Activated CD4-positive, CD25-positive, alpha-beta regulatory T cell treated with anti-CD3 and anti-CD28 coated beads, Interleukin-2, amount 50 U/mL, for 72 hours (primary cell): ENCODE results near the gene FBXL15.
A peak's percentile ranks its signal among the peaks of the same experiment; 100 is the strongest.
"Not testable (repeated sequence)": the region's sequence is repeated elsewhere in the genome, so short reads cannot be mapped to it uniquely, and the experiment has no call there.

ENCODE experiments used
- DNase-seq: peaks from one replicate; pipeline ENCODE4 v3.0.0; 2021

Gene FBXL15

DNA sequence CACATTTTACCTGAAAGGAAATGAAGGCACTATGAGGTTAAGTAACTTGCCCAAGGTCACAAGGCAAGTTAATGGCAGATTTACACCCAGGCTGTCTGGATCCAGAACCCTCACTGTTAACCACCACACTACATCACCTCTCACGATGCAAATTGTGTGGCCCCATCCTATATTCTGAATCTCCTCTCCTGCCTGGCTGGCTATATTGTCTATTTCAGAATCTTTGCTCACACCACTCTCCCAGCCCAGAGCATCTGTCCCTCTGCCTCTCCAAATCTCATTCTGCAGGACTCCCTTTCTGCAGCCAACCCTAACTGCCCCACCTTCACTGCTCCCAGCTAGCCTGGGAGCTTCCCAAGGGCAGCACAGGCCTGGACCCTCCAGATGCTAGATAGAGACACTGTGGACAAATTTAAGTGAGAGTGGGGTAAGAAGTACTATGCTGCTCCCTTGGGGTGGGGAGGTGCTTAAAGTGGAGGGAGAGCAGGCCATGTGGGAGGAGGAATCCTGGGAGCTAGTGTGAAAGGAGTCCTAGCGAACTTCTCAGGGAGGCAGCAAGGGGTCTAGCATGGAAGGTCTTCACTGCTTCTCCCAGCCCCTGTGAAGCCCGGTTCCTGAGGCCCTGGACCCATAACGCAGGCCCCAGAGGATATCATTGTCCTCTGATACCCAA lies 11.0 kb downstream of the FBXL15 start:
- DNase-seq = no peak

DNA sequence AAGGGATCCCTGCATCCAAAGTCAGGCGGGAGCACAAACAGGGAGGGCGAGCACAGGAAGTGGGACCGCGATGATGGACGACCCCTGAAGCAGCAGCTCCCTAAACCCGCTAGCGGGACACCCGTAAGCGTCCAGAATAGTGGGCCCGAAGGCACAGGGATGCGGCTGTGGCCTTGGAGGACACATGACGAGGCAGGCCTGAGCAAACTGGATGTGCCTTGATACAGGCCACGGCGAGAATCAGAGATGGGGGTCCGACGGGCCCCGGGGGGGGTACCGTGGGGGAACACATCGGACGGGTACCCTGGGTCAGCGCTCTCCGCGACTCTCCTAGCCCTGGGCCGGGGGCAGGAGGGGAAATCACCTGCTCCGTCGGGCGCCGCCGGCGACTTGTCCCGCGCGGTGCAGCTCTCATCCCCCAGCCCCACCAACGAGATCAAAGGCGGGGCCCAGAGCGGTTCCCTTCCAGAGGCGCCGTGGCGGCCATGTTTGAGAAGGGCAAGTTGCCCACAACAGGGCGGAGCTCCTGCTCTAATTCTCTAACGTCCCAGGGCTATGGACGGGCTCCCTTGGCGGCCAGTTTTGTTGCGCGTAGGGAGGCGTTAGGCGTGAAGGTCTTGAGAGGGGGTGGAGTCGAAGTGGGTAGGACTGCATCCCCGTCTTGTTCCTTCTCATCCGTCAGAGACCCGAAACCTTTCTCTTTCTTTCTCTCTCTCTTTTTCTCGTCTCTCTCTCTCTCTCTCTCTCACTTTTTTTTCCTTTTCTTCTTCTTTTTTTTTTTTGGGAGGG lies 11.7 kb downstream of the FBXL15 start, which contains the start of gene CUEDC2:
Gene CUEDC2, minus strand, starts transcription at position 413 of the 789 bp plus-strand sequence. CDS start 7,386 bp downstream, outside the sequence.
- DNase-seq = peak; percentile 99

DNA sequence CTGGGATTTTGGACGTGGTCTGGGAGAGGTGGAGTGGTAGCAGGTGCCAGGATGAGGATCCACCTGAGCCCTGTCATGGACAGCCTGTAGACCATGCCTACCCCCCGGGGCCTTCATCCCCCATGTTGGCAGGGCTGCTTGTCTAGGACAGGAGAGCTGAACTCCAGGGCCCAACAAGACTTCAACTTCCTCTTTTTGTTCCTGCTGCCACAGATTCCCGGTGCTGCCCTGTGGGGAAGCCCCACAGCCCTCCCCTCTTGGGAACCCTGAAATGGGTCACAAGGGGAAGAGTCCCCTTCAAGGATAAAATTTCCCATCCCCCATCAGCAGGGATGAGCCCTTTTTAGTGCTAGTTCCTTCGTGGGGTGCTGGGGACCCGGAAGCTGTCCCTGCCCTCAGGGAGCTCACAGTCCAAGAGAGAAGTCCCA lies 13.0 kb downstream of the FBXL15 start:
- DNase-seq = no peak

DNA sequence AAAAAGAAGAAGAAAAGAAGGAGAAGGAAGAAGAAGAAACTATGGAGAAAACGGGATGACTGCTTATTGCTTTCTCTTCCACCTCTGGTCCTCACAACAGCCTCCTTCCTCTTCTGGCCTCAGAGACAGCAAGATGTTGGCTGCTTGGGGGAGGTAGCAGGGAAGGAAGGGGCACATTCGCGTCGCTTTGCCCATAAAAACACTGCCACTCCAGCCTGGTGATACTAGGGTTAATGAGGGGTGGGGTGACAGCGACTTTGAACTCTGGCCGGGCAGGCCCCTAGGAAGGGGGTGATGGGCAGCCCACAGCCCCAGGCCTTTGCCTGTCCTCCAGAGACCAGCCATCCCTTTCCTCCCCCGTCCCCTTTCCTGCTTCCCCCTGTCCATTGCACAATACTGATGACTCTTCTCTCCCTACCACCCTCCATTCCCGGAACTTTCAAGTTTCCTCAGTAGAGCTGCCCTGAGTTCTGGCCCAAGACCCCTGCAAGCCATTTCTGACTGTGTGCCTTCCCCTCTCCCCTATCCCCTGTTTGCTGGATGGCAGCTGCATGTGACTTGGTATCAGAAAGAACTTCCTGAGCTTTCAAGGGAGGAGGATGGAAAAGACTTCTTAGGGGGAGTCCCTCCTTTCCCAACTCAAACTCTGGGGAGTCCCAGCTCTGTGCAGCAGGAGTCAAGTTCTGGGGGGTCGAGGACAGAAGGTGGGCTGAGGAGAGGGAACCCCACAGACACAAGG lies 13.9 kb downstream of the FBXL15 start:
- DNase-seq = no peak

DNA sequence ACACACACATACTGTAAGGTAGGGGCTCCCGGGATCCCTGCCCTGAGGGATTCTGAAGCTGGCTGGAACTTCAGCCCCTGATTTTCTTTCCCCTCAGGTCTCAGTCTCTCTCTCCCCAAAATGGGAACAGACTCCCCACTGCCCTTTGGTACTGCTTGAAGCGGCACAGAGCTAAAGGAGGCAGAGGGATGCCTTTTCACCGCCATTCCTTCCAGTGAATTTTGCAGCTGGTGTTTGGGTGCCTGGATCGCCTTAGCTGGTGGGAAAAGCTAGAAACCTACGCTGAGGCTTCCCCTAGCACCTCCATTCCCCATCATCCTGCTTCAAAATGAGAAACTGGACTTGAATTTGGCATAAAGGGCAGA lies 14.5 kb downstream of the FBXL15 start:
- no peak for DNase-seq

DNA sequence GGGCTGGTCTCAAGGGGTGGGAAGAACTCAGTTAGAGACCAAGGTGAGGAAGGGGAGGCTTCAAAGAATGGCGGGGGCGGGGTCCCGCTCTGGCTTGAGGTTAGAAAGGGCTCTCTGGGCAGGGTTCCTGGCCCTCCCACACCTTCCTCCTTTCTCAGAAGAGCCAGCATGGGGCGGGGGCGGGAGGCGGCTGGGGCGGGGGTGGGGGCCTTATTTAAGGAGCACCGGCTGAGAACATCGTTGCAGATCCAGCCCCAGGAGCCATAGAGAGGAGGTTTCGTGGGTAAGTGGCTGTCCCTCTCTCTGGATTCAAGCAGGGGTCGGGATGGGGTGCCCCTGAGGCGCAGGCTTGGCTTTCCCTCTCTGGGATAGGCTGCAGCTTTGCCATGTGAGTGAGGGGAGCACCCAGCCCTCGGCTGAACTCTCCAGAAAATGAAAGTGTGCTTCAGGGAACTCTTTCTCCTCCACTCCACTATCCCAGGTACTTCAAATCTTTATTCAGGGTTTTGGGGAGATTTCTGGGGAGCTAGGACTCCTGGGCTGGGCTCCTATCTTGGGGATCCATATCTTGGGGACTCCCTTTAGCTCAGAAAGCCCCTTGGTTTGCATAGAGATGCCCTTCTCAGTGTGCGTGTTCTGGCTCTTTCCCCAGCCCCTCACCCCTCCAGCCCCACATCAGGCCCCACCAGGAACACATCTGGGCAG lies 15.0 kb downstream of the FBXL15 start:
- DNase-seq = no peak

DNA sequence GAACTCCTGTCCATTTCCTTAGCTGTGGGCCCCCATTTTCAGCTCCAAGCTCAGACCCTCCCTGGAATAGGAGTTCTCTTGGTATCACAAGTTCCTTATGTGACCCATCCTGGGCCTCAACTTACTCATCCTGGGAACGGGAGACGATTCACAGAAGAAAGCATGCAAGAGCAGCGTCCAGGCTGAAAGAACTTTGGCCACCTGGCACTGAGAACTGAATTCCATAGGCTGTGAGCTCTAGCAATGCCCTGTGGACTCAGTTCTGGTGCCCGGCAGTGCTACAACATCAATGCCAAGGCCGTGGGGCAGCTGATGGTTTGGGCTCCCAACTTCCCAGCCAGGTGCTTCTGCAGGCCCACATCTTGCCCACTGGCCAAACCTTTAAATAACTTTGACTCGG lies 15.7 kb downstream of the FBXL15 start:
- no peak for DNase-seq

DNA sequence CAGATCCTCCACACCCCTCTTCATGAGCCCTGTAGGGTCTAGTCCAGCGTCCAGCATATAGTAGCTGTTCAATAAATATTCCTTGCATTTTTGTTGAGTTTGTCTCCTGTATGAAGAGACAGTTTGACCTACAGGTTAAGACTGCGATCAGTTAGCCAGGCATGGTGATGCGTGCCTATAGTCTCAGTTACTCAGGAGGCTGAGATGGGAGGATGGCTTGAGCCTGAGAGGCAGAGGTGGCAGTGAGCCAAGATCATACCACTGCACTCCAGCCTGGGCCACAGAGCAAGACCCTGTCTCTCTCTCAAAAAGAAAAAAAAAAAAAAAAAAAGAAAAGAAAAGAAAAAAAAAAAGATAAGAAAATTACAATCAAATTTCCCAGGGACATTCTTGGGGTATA lies 16.9 kb downstream of the FBXL15 start:
- DNase-seq = no peak

DNA sequence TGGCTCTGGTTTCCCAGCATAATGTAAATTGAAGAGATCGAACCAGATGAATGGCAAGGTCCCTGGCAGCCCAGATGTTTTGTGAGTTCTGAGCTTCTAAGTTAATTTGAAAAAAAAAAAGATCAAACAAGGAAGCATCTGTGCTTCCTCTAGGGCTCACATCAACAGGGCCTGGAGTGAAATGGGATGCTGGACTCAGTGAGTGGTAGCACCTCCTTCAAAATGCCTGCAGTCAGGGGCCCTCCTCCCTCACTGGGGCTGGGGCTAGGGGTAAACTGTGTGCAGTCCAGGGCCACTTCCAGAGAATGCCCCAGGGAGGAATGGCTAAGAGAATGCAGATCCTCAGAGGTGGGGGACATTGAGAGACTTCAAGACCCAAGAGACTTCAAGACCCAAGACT lies 17.7 kb downstream of the FBXL15 start:
- DNase-seq = no peak

DNA sequence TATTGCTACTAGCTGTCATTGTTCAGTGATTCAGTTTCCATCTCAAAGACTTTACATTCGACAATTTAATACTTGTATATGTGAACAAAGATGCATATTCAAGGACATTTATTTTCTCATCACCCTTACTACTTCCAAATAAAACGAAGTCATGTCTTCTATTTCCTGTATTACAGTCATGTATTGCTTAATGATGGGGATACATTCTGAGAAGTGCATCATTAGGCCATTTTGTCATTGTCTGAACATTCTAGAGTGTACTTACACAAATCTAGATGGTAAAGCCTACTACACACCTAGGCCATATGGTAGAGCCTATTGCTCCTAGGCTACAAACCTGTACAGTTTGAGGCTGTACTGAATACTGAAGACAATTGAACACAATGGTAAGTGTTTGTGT lies 24.2 kb downstream of the FBXL15 start:
- DNase-seq = no peak

DNA sequence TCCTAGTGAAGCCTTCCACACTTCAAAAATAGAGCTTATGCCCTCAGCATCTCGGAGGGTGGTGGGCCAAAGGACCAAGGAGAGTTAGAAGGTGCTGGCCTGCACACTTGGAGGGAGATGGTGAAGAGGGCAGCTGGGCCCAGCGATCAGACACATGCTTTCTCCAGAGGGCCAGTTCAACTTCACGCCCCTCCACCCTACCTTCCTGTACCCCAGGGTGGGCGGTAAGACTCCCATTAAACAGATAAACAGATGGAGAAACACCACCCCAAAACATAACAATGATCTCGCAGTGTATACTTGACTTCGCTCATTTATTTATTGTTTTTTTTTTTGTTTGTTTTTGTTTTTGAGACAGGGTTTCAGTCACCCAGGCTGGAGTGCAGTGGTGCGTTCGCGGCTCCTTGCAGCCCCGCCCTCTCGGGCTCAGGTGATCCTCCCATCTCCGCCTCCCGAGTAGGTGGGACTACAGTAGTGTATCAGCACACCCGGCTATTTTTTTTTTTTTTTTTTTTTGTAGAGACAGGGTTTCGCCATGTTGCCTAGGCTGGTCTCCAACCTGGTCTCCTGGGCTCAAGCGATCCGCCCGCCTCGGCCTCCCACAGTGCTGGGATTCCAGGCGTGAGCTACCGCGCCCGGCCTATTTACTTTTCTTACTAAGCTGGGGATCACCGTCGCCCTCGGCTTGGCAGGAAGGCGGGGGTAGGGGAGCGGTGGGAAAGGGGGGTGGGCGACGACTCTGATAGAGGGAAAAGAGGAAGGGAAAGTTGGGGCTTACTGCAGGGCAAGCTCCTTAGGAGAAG lies 28.9 kb downstream of the FBXL15 start:
- DNase-seq = peak; percentile 80

DNA sequence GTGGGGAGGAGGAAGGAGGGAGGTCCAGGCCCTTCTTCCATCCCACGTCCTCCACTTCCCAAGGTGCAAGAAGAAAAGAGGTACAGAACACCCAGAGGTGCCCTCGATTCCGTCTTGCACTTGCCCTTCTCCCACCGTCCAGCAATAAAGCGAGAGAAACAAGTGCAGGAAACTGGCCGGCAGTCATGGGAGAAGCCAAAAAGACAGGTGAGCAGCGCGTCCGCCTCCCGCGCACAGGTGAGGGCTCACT lies 29.4 kb downstream of the FBXL15 start:
- no peak for DNase-seq

DNA sequence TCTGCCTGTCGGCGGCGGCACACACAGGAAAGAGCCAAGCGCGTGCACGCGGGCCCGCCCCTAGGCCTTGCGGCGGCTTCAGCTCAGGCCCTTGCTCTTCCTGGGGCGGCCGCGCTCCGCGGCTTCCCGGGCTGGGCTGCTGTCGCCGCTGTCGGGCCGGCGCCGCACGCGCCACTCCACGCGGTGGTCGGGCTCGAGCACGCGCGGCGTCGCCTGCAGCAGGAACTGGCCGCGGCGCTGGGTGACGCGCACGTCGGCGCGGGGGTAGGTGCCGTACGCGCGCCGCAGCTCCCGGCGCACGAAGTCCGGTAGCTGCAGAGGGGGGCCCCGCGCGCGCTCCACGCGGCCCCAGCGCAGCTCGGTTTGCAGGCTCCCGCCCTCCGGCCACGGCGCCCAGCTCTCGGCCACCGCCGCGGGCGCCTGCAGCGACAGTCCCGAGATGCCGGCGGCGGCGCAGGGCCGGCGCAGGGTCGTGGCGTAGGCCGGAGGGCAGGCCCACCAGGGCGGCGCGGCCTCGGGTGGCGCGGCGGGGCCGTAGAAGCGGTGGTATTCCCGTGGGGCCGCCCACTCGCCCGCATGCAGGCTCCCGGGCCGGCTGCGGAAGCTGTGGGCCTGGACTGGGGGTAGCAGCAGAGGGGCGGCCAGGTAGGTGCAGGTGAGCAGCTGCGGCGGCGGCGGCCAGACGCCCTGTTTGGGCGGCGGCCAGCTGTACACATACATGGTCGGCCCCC lies 29.9 kb downstream of the FBXL15 start:
- peak; percentile 84 for DNase-seq

DNA sequence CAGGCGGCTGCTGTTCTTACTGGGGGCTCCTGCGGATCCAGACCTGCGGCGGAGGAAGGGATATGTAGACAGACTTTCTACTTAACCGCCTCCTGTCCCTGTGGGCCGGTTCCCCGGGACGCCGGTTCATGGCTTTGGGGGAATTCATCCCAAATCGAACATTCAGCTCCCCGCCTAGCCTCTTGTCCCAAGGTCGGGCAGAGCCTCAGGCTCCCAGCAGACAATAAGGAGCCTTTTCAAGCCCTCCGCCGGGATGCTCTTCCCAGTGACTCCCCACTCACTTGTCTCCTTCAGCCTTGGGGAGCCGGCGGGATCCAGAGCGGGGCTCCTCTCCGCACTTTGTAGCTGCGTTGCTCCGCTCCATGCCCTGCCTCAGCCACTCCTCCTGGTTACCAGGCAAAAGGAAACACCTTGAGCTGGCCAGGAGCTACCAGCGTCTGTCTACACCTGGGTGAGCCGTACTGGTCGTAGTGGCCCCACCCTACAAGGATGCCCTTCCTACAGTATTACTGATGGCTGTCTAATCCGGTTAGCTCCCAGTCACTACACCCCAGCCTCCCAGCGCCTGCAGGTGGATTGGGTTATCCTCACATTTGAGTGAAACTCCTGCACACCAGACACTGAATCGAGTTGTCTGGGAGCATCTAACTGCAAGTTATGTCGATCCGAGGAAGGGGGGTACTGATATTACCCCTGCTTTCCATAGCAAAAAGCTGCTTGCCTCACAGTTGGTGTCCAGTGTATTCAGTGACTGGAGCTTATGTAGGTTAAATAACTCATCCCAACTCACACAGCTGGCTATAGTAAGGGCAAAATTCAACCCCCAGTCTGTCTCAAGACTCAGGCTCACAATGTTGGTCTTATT lies 30.7 kb downstream of the FBXL15 start, which contains the start of gene C10orf95:
Gene C10orf95, minus strand, starts transcription at position 439 of the 865 bp plus-strand sequence. CDS start 450 bp downstream, outside the sequence.
- DNase-seq = no peak

DNA sequence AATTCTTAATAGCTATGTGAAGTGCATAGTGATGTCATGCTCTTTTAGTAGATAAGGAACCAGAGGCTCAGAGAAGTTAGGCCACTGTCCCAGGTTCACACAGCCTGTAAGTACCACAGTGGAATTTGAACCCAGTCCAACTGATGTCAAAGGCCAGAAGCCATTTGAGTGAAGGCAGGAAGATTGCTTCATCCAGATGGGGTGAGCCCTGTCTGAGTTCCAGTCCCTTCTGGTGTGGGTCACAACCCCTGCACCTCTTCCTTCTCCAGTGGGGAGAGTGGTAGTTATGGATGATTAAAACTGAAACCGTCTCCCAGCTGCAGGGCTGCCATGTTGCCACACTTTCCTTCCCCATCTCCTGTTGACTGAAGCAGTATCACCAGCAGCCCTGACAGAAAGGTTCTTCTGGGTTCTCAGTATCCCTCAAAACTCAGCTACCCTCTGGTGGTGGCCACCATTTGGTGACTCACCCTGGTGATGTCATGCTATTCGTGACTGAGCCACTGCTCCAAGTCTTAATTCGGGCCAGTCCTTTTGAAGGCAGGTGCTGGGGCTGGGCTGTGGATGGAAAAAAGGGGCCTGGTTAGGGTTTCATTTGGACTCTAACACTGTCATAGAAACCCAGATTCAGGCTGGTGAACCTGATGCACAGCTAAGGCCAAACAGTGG lies 32.2 kb downstream of the FBXL15 start:
- peak; percentile 66 for DNase-seq

DNA sequence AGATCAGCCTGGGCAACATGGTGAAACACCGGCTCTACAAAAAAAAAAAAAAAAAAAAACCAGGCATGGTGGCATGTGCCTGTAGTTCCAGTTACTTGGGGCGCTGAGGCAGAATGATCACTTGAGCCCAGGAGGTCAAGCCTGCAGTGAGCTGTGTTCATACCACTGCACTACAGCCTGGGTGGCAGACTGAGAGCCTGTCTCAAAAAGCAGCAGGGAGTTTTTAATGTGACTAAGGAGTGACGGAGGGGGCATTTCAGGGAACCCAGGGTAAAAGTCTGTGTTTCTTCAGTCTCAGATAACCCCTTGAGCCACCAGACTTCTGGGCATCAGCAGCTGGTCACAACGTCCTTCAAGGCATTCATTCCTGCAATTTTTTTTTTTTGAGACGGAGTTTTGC lies 32.9 kb downstream of the FBXL15 start:
- DNase-seq = no peak

DNA sequence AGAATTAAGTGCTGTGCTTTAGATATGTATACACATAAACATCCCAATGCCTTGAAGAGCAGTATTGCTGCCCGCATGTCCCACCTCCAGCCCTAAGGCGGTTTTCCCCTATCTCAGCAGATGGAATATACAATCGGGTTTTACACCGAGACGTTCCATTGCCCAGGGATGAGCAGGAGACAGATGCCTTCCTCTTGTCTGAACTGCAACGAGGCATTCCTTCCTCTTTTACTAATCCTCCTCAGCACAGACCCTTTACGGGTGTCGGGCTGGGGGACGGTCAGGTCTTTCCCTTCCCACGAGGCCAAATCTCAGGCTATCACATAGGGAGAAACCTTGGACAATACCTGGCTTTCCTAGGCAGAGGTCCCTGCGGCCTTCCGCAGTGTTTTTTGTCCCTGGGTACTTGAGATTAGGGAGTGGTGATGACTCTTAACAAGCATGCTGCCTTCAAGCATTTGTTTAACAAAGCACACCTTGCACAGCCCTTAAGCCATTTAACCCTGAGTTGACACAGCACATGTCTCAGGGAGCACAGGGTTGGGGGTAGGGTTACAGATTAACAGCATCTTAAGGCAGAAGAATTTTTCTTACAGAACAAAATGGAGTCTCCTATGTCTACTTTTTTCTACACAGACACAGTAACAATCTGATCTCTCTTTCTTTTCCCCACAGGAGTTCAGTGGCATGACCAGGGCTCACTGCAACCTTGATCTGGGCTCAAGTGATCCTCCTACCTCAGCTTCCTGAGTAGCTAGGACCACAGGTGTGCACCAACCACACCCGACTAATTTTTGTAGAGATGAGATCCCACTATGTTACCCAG lies 34.2 kb downstream of the FBXL15 start:
- not testable (repeated sequence) for DNase-seq

DNA sequence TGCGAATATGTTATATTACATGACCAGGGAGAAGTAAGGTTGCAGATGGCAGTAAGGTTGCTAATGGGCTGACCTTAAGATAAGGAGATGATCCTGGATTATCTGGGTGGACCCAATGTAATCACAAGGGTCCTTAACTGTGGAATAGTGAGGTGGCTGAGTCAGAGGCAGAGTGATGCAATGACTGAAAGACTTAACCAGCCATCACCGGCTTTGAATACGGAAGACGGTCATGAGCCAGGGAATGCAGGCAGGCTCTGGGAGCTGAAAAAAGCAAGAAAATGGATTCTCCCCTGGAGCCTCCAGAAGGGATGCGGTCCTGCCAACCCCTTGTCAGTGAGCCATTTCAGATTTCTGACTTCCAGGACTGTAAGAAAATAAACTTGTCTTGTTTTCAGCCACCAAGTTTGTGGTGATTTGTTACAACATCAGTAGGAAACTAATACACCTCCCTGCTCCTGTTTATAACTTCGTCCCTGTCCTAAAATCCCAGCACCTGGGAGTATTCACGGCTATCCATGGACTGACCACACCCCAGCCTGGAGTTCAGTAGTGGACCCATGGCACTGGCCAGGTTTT lies 35.3 kb downstream of the FBXL15 start:
- no peak for DNase-seq
